ENCODE data around the gene LSP1. TPM values are rescaled to one million over a fixed set of nuclear protein-coding genes. Genes with fewer than 3 reads are reported as not detected.
A peak's percentile ranks its signal among the peaks of the same experiment; 100 is the strongest.

The LSP1 gene
- total and polyA plus RNA-seq, 2 of the 4 experiments (the other 2 are of a cell fraction), result not detected

DNA sequence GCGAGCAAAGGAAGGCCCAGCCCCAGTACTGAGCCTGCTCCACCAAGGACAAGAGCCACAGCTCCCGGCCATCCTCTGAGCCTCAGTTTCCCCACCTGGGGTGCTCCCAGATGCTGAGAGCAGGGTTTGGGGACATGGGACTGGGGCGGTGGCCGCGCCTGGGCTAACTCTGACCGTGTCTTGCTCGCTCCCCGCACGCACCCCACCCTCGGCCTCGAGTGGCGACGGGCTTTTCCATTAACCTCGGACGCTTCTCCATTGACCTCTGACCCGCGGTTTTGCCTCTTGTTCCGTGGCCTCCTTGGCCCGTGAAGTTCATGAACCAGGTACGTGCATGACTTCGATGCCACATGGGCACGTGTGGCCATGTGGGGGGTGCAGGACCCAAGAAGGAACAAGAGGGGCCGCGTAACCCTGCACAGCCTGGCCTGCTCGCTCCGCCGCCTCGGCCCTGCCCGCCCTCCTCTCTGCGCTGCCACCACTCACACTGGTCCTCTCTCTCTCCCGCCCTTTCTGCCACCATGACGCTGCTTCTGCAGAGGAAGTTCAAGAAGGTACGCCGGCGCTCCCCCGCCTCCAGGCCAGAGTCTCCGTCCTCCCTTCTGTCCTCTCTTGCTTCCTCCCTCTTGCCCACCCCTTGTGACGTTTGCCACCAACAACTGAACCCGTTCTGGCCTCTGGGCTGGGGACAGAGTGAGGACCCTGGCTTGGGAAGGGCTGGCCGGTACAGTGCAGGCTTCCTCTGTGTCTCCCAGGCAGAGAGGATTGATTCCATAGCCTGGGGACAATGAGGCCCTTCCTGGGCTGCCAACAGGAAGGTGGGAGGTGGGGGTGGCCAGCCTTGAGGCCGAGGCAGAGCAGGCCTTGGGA lies 73.5 kb downstream of the LSP1 start:
- no peaks in the 10 kb centered on the region for H3K36me3 ChIP-seq (ENCODE audit: control insufficient read depth, insufficient read depth, low read length)
- H3K9me1 ChIP-seq (ENCODE audit: insufficient read depth, low read length), result no peaks in the 10 kb centered on the region
- no peak overlapping the region for H3K23ac ChIP-seq (ENCODE audit: low read depth, low read length)
- 80% methylated on average over 20 of the region's 41 CpGs; no CpG with 5 or more reads in 1 of the 2 experiments for WGBS, 2 experiments (ENCODE audit: extremely low coverage in 2 of 2, insufficient read length in 1 of 2)
- POLR2A ChIA-PET (ENCODE audit: unreplicated experiment), result no interaction called here
- H3K79me1 ChIP-seq (ENCODE audit: low read depth in 1 of 2, low read length in 2 of 2), result no peaks in the 10 kb centered on the region
- H3K27ac ChIP-seq (ENCODE audit: insufficient read depth, low read length), result no peak overlapping the region
- TF ChIP-seq RAD21 (IDR thresholded peaks at IDR 0.05; ENCODE audit: low read length) (no peak), CEBPB (IDR thresholded peaks at IDR 0.05; ENCODE audit: low read depth, low read length) (no peak), USF2 (IDR thresholded peaks at IDR 0.05; ENCODE audit: low read depth, low read length) (no peak)
- no peak overlapping the region for H4K5ac ChIP-seq (ENCODE audit: low read depth, low read length)
- no peak overlapping the region for H3K14ac ChIP-seq (replicated peaks; ENCODE audit: low read depth, low read length)
- DNase-seq (no peak), ATAC-seq (ENCODE audit: low read depth) (no peak)
- no peak overlapping the region for H4K8ac ChIP-seq (ENCODE audit: low read depth in 2 of 2, low read length in 2 of 2)
- no peak overlapping the region for H2AK5ac ChIP-seq (ENCODE audit: low read depth, low read length)
- BruUV-seq (replicated peaks), result no TSS peak
- intact Hi-C loops (cut with micrococcal nuclease) (no loop called here), dilution Hi-C loops (cut with HindIII; ENCODE audit: low sequenced_read_pairs, unreplicated experiment) (no loop called here), in situ Hi-C loops (cut with MboI; ENCODE audit: low sequenced_read_pairs) (no loop called here)
- H2BK15ac ChIP-seq (ENCODE audit: low read depth, low read length), result no peak overlapping the region
- no peak overlapping the region for H2BK5ac ChIP-seq (ENCODE audit: low read depth, low read length, poor library complexity, severe bottlenecking)
- H4K91ac ChIP-seq (ENCODE audit: insufficient read depth, low read depth, low read length), result no peak overlapping the region
- H2BK120ac ChIP-seq (ENCODE audit: low read depth, low read length), result no peak overlapping the region
- no peak overlapping the region for H3K4me2 ChIP-seq (ENCODE audit: low read depth, low read length)
- no peak overlapping the region for H3K9ac ChIP-seq (ENCODE audit: low read depth, low read length)
- H2AK9ac ChIP-seq (replicated peaks; ENCODE audit: low read depth, low read length, poor library complexity), result no peak overlapping the region
- H3K9me3 ChIP-seq (ENCODE audit: control insufficient read depth, insufficient read depth, low read length), result no peaks in the 10 kb centered on the region
- H3K4me1 ChIP-seq (ENCODE audit: control insufficient read depth, insufficient read depth, low read length), result no peaks in the 10 kb centered on the region
- H4K20me1 ChIP-seq (ENCODE audit: insufficient read depth, low read length), result no peaks in the 10 kb centered on the region
- H3K18ac ChIP-seq (ENCODE audit: low read depth, low read length), result no peak overlapping the region
- CTCF ChIA-PET, result interaction anchor here (0.5 kb wide), 1 partner anchor 102 kb away, joined by 4 read pairs; no protein-coding TSS in a partner anchor
- no peak overlapping the region for H2BK20ac ChIP-seq (ENCODE audit: low read depth, low read length)
- H3K4me3 ChIP-seq (ENCODE audit: insufficient read depth, low read depth, low read length), result no peak overlapping the region
- peak overlapping the region; percentile 43 for H2AFZ ChIP-seq (replicated peaks; ENCODE audit: low read length, poor library complexity)
- H3K27me3 ChIP-seq (ENCODE audit: control insufficient read depth, insufficient read depth, low read length), result peaks cover 13% of the 10 kb centered on the region
- no peak overlapping the region for H3K4ac ChIP-seq (ENCODE audit: low read depth, low read length)
- H3K56ac ChIP-seq (ENCODE audit: extremely low read depth, insufficient read depth, low read length), result no peak overlapping the region
